ENCODE data around the gene MRM2. TPM values are rescaled to one million over a fixed set of nuclear protein-coding genes. Genes with fewer than 3 reads are reported as not detected.

Gene MRM2
- total RNA-seq, 6 donors from 2014 or later: 9.4 to 27.0 (median 23.0) TPM

- H3K27ac ChIP-seq: no peak overlapping the region
- DNase-seq: no peak
- no peak for TF ChIP-seq EP300 (IDR thresholded peaks at IDR 0.05)
- TF ChIP-seq POLR2A (IDR thresholded peaks at IDR 0.05): no peak
- TF ChIP-seq, protein P1, sequence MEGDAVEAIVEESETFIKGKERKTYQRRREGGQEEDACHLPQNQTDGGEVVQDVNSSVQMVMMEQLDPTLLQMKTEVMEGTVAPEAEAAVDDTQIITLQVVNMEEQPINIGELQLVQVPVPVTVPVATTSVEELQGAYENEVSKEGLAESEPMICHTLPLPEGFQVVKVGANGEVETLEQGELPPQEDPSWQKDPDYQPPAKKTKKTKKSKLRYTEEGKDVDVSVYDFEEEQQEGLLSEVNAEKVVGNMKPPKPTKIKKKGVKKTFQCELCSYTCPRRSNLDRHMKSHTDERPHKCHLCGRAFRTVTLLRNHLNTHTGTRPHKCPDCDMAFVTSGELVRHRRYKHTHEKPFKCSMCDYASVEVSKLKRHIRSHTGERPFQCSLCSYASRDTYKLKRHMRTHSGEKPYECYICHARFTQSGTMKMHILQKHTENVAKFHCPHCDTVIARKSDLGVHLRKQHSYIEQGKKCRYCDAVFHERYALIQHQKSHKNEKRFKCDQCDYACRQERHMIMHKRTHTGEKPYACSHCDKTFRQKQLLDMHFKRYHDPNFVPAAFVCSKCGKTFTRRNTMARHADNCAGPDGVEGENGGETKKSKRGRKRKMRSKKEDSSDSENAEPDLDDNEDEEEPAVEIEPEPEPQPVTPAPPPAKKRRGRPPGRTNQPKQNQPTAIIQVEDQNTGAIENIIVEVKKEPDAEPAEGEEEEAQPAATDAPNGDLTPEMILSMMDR (IDR thresholded peaks at IDR 0.05): no peak
- no peak for TF ChIP-seq POLR2AphosphoS5 (IDR thresholded peaks at IDR 0.05)
- WGBS, 2 donors: 88 to 90% methylated on average over 28 to 33 of the region's 33 CpGs
- H3K27me3 ChIP-seq: no peaks in the 10 kb centered on the region
- H3K4me1 ChIP-seq: peaks cover 0 to 22% (median 9%) of the 10 kb centered on the region in 4 donors
- no peak overlapping the region for H3K4me3 ChIP-seq
- peaks cover 10 to 39% (median 29%) of the 10 kb centered on the region in 4 donors for H3K36me3 ChIP-seq
- no peak for ATAC-seq (ENCODE audit: low FRiP score in 2 of 2)
- no peaks in the 10 kb centered on the region for H3K9me3 ChIP-seq
Measured at GRCh38 chr7:2255145-2256139, 13.4 kb upstream of the MRM2 start.

DNA sequence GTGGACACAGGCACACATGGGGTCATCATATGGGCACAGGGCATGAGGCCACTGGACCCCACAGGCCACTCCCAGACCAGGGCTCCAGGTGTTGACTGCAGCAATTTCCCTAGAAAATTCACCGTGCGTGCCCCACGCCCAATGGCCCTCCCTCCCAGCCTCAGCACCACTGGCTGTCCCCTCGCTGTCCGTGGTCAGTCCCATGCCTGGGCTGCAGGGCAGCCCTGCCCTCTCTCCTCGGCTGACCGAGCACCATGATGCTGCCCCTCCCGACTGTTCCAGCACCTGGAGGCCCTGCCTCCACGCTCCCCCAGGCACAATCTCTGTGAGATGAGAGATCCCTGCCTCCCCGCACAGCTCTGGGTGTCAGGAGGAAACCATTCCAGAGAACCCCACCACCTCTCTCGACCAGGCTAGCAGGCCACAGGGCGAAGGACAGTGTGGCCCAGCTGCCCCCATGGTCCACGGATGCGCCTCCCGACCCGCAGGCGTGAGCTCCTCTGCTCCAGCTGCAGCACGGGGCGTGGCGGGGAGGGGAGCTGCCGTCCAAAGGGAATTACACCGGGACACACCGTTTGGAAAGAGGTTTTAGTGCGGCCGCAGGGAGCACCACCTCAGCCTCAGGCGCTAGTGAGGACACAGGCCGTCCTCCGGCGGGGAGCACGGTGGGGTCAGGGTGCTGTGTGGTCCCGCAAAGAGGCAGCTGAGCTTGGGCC is 12.6 kb upstream of the MRM2 start:
- H3K9me3 ChIP-seq: no peaks in the 10 kb centered on the region
- peak in 1 of 2 donors; percentile 81 for DNase-seq
- peaks cover 10 to 39% (median 29%) of the 10 kb centered on the region in 4 donors for H3K36me3 ChIP-seq
- H3K4me3 ChIP-seq: no peak overlapping the region
- TF ChIP-seq POLR2AphosphoS5 (IDR thresholded peaks at IDR 0.05): no peak
- TF ChIP-seq EP300 (IDR thresholded peaks at IDR 0.05): no peak
- TF ChIP-seq, protein P1 (IDR thresholded peaks at IDR 0.05): no peak
- no peak for TF ChIP-seq POLR2A (IDR thresholded peaks at IDR 0.05)
- no peak overlapping the region for H3K27ac ChIP-seq
- 80 to 92% methylated on average over 1 to 30 of the region's 31 CpGs for WGBS, 2 donors
- ATAC-seq (ENCODE audit: low FRiP score in 2 of 2): no peak
- H3K27me3 ChIP-seq: no peaks in the 10 kb centered on the region
- peaks cover 0 to 15% (median 9%) of the 10 kb centered on the region in 4 donors for H3K4me1 ChIP-seq

DNA sequence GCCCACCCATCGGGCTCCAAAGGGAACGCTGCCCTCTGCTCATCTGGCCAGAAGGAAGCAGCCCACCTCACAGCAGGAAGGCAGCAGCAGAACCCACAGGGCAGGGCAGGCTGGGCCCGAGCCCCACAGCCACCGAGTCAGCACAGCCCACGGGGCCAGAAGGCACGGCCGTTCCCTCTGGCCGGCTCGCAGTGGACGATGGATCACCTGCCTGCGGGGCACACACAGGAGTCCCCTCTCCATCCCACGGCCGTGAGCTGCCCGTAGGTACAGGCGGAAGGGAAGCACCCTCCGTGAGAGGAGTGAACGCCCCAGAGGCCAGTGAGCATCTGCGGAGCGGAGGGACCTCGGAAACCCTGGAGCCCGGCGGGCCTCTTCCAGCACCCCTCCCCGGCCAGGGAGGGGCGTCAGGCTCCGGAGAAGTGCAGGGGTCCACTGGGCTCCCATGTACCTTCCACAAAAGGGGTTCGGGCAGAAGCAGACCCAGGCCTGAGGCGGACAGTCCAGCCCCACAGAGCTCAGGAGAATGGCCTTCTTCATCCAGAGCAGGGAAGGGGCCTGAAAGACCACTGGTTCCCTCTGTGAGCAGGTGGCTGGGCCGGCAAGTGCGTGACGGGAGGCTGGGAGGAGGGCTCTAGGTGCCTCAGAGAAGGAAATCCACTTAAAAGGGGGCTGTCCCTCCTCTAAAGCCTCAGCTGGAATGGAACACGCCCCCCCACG is 11.7 kb upstream of the MRM2 start:
- ATAC-seq (ENCODE audit: low FRiP score in 2 of 2): no peak
- H3K4me1 ChIP-seq: peaks cover 5 to 16% (median 14%) of the 10 kb centered on the region in 4 donors
- WGBS, 2 donors: 92% methylated on average over 13 to 29 of the region's 32 CpGs
- H3K27me3 ChIP-seq: no peaks in the 10 kb centered on the region
- H3K27ac ChIP-seq: no peak overlapping the region
- no peak for TF ChIP-seq POLR2AphosphoS5 (IDR thresholded peaks at IDR 0.05)
- no peak for TF ChIP-seq POLR2A (IDR thresholded peaks at IDR 0.05)
- TF ChIP-seq, protein P1 (IDR thresholded peaks at IDR 0.05): no peak
- no peak for TF ChIP-seq EP300 (IDR thresholded peaks at IDR 0.05)
- H3K9me3 ChIP-seq: no peaks in the 10 kb centered on the region
- peaks cover 10 to 39% (median 29%) of the 10 kb centered on the region in 4 donors for H3K36me3 ChIP-seq
- peak in 1 of 2 donors; percentile 79 for DNase-seq
- H3K4me3 ChIP-seq: no peak overlapping the region

DNA sequence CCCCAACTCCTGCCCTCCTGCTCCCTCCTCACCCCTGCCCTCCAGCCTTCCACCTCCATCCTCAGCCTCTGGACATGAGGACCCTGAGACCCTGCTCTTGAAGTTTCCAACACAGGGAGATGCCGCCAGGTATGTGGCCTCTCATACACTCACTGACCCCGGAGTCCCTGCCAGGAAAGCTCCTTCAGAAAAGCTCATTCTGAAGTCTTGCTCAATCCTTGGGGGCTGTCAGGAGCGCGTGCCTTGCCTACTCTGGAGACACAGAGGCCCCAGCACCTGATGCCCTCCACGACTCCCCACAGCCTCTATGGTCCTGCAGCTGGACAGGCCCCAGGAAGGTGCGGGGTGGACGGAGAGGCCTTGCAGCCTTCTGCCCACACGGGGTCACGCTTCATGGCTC is 11.0 kb upstream of the MRM2 start:
- WGBS, 2 donors: 70 to 76% methylated on average over 2 to 9 of the region's 9 CpGs
- H3K4me1 ChIP-seq: peaks cover 6 to 18% (median 15%) of the 10 kb centered on the region in 4 donors
- ATAC-seq (ENCODE audit: low FRiP score in 2 of 2) (peak in 1 of 2 donors; percentile 23), DNase-seq (peak in 1 of 2 donors; percentile 77)
- H3K36me3 ChIP-seq: peaks cover 10 to 39% (median 29%) of the 10 kb centered on the region in 4 donors
- H3K9me3 ChIP-seq: no peaks in the 10 kb centered on the region
- H3K4me3 ChIP-seq: no peak overlapping the region
- peak overlapping the region in 1 of 4 donors; percentile 26 for H3K27ac ChIP-seq
- TF ChIP-seq POLR2AphosphoS5 (IDR thresholded peaks at IDR 0.05): no peak
- TF ChIP-seq, protein P1 (IDR thresholded peaks at IDR 0.05): no peak
- no peak for TF ChIP-seq POLR2A (IDR thresholded peaks at IDR 0.05)
- TF ChIP-seq EP300 (IDR thresholded peaks at IDR 0.05): no peak
- no peaks in the 10 kb centered on the region for H3K27me3 ChIP-seq

All from upper lobe of left lung (tissue), 6 donors.